GM08714 (cell line): ENCODE measurements around the gene PDCD1LG2.
A peak's percentile ranks its signal among the peaks of the same experiment; 100 is the strongest.

Experiments
- H3K4me3 ChIP-seq: fragments of 200-500 bp; sonication (Bioruptor generic); 2 replicates; pipeline ENCODE4 v1.5.1; 2014; ENCODE audit warnings: mild to moderate bottlenecking, low read length, inconsistent platforms
- ZNF274 ChIP-seq: IDR thresholded peaks from 2 replicates; pipeline ENCODE4 v1.6.1; 2012; ENCODE audit warnings: mild to moderate bottlenecking, low read depth, low read length

The PDCD1LG2 gene

DNA sequence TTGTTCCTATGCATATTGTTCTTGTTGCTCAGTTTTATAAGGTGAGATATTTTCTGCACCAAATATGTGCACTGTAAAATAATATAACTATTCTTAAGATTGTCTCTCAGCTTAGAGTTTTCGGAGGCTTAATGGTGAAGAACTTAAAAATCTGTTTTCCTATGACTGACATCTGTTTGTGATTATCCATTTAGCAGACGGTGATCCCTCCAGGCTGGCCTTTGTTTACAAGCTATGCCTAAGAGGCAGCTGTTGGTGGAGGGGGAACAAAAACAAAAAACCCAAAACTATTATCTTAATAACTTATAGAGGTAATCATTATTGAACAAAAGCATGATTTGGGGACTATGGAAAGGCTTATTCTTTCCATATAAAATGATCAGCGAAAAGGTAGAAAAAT lies 658 bp downstream of the PDCD1LG2 start:
- H3K4me3 ChIP-seq: peak overlapping the region; percentile 83
- TF ChIP-seq ZNF274: no peak

GRCh38 chr9:5511476-5511875 lies 1.1 kb downstream of the PDCD1LG2 start:
- TF ChIP-seq ZNF274: no peak
- H3K4me3 ChIP-seq: peak overlapping the region; percentile 83

DNA sequence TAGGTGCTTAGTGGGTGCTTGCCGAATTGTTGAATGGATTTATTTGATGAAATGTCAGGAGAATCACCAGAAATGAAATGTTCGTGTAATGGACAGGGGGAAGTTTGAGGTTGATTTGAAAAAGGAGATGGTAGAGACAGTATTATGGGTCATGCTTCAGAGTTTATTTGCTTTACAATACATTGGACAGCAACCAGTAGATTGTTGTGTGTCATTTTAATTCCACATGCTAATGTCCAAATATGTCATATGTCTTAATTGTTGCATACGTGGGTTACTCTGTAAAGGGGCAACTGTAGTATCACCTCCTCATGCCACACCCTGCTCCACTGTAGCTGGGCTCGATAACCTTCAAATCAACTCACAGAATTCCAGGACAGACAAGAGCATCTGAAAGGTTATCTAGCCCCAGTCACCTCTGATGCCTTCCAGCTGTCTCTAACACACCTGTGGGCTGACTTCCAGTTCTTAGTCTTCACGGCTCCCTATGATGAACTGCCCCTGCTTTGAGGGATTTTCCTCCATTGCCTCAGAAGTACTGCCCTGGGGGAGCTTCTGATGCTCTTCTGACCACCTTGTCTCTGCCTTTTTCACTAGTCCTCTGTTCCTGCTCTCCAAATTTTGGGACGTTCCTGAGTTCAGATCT lies 1.7 kb downstream of the PDCD1LG2 start:
- peak overlapping the region; percentile 83 for H3K4me3 ChIP-seq

DNA sequence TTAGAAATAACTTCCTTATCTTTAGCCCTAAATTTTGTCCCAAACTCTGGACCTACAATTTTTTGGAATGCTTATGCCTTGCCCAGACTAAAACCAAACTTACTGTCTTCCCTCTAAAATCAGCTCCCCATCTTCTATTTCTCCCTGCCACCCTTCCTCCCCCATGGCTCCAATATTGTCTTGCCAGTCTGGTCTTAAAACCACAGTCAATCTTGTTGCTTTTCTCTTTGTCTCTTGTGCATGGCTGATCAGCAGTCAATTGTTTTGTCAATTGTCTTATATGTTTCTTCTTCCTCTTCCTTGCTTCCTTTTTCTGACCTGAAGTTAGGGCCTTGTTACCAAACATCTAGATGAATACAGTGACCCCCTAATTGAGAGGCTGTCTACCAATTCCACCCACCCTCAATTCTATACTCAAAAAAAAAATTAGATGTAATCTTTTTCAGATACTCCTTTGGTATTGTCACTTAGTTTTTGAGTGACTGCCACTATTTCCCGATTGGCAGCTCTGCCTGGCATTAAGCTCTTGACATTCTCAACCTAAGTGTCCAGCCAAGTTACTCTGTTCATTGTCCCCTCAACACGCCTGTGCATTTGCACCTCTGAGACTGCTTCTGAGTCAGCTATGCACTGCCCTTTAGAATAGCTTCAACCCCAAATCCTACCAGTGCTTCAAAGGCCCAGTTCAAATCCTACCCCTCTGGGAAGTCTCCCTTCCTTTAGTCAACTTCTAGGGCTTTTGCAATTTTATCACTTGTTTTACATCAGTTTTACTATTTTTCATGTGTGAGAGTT lies 2.5 kb downstream of the PDCD1LG2 start:
- TF ChIP-seq ZNF274: no peak
- peak overlapping the region; percentile 83 for H3K4me3 ChIP-seq

More for the DNA sequence above, 1.7 kb downstream of the PDCD1LG2 start:
- no peak for TF ChIP-seq ZNF274

DNA sequence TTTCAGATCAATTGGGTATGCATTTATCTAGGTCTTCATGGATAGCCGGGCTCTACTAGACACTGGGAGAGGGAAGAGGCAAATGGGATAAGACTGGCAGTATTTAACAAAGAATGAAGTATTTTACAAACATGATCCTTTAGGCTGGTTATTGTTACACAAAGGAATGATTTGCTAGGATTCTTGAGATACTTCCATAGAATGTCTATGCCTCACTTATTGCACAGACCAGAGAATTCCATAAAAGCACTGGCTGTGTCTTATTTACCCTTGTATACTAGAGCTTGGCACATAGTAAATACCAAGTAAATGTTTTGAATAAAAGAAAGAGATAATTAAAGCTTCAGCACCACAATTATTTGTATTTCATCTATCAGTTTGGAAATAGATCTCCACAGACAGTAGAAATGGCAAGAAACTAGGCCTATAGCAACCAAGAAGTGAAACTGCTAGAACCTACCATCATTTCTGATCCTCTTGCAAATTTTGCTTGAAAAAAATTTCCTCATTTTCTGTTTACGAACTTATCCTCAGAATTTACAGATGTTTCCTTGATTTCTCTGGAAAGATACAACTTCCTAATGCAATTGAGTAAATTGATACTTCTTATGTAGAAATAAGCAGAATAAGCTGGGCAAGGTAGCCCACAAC lies 3.8 kb downstream of the PDCD1LG2 start:
- TF ChIP-seq ZNF274: no peak
- H3K4me3 ChIP-seq: no peak overlapping the region

- no peak for TF ChIP-seq ZNF274
- H3K4me3 ChIP-seq: no peak overlapping the region
Observed at GRCh38 chr9:5514617-5515260, 4.4 kb downstream of the PDCD1LG2 start.

DNA sequence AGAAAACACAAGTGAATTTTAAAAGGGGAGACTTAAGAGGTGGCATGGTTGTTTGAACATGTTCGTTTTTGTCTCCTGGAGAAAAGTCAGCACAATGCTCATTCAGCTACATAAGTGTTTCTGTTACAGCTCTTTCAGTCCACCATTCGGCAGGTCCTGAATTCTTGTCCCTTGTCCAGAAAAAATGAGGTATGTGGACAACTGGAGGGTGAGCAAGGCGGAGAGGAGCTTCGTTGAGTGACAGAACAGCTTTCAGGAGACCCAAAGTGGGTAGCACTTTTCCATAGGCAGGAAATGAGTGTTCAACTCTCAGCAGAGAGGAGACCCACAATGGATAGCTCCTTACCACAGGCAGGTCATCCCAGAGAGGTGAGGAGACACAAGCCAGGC lies 4.9 kb downstream of the PDCD1LG2 start:
- no peak for TF ChIP-seq ZNF274
- H3K4me3 ChIP-seq: no peak overlapping the region

- TF ChIP-seq ZNF274: no peak
- no peak overlapping the region for H3K4me3 ChIP-seq
Observed at GRCh38 chr9:5516453-5517220, 6.3 kb downstream of the PDCD1LG2 start.

- no peak for TF ChIP-seq ZNF274
- peak overlapping the region; percentile 60; the same call in 1 of the 2 replicates for H3K4me3 ChIP-seq
Observed at GRCh38 chr9:5518171-5518936, 8.0 kb downstream of the PDCD1LG2 start.

GRCh38 chr9:5518937-5519319 lies 8.6 kb downstream of the PDCD1LG2 start:
- peak overlapping the region; percentile 60 for H3K4me3 ChIP-seq
- TF ChIP-seq ZNF274: no peak

DNA sequence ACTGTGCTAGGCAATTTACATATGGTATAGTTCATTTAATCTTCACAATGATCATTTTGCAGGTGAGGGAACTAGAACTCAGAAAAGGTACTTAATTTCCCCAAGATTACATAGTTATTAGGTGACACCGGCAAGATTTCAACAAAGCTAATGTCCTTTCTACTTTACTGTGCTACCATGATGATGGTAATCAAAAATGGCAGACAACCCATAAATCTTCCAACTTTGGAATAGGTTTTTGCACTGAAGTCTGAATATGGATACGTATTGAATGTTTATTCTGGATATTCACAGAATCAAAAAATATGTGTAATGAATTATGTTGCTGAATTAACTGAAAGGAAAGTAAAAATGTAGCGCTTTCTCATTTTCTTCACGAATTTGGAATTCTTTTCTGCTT lies 13.8 kb downstream of the PDCD1LG2 start:
- no peak for TF ChIP-seq ZNF274
- H3K4me3 ChIP-seq: no peak overlapping the region

DNA sequence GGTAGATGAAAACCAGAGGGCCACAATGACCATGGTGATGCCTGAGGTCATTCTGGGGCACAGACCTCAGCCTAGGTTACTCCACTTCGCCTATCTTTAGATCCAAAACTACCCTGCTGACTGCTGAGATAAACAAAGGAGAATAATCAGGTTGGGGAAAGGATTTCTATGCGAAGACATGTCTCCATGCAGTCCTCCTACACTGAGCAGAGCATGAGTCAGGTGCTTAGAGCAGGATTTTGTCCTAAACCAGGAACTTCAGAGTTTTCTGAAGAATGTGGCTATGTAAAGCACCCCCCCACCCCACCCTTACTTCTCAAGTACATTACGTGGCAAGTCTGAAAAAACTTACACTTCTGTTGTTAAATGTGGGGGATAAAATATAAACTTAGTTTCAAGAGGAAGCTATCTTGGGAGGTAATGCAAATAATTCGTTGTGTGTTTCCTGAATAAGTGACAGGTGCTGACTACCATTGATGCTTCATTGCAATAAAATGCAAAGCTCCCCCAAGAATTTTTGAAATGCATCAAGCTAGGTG lies 19.4 kb downstream of the PDCD1LG2 start:
- peak overlapping the region; percentile 67; the same call in 1 of the 2 replicates for H3K4me3 ChIP-seq
- no peak for TF ChIP-seq ZNF274
